ENCODE data around the gene NPEPL1. TPM values are rescaled to one million over a fixed set of nuclear protein-coding genes. Genes with fewer than 3 reads are reported as not detected.

NPEPL1 gene
- total RNA-seq, 1 donor from 2014 or later = 31.3 TPM

DNA sequence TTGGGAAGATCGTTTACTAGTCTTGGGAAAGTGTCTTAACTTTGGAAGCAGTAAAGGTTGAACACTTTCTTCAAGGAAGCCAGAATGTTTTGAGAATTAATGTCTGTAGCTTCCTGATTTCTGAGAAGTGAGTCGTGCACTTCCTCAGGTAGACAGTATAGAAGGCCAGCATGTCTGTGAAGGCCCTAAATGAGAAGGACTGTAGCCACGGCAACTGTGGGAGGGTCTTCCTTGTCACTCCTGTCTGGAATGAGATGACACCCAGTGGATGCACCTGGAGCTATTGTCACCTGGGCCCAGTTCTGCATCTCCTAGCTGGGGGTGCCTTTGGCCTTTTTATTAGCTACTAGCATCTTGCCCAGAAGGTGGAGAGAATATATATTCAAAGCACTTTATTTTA, 32.8 kb upstream of the NPEPL1 start:
- H3K4me3 Mint-ChIP-seq (ENCODE audit: unreplicated experiment) = no peak overlapping the region
- DNase-seq (ENCODE audit: low spot score) = no peak
- H3K4me1 Mint-ChIP-seq (ENCODE audit: low read depth) = peaks cover 36% of the 10 kb centered on the region
- H3K9me3 Mint-ChIP-seq (ENCODE audit: low read depth) = no peaks in the 10 kb centered on the region
- peaks cover 6% of the 10 kb centered on the region for H3K36me3 Mint-ChIP-seq (ENCODE audit: low read depth)
- H3K27ac Mint-ChIP-seq (ENCODE audit: unreplicated experiment) = peak overlapping the region; percentile 38
- TF ChIP-seq, protein P1, sequence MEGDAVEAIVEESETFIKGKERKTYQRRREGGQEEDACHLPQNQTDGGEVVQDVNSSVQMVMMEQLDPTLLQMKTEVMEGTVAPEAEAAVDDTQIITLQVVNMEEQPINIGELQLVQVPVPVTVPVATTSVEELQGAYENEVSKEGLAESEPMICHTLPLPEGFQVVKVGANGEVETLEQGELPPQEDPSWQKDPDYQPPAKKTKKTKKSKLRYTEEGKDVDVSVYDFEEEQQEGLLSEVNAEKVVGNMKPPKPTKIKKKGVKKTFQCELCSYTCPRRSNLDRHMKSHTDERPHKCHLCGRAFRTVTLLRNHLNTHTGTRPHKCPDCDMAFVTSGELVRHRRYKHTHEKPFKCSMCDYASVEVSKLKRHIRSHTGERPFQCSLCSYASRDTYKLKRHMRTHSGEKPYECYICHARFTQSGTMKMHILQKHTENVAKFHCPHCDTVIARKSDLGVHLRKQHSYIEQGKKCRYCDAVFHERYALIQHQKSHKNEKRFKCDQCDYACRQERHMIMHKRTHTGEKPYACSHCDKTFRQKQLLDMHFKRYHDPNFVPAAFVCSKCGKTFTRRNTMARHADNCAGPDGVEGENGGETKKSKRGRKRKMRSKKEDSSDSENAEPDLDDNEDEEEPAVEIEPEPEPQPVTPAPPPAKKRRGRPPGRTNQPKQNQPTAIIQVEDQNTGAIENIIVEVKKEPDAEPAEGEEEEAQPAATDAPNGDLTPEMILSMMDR (IDR thresholded peaks at IDR 0.05) = no peak
- H3K27me3 Mint-ChIP-seq (ENCODE audit: low read depth) = no peaks in the 10 kb centered on the region

GRCh38 chr20:58660855-58661597, 31.6 kb upstream of the NPEPL1 start:
- H3K27ac Mint-ChIP-seq (ENCODE audit: unreplicated experiment) = no peak overlapping the region
- TF ChIP-seq, protein P1 (IDR thresholded peaks at IDR 0.05) = no peak
- no peak for DNase-seq (ENCODE audit: low spot score)

GRCh38 chr20:58661598-58662473, 30.8 kb upstream of the NPEPL1 start:
- TF ChIP-seq, protein P1 (IDR thresholded peaks at IDR 0.05) = no peak
- Mint-ChIP-seq H3K9me3 (ENCODE audit: low read depth) (no peaks in the 10 kb centered on the region), H3K27me3 (ENCODE audit: low read depth) (no peaks in the 10 kb centered on the region), H3K4me3 (ENCODE audit: unreplicated experiment) (no peak overlapping the region), H3K27ac (ENCODE audit: unreplicated experiment) (peak overlapping the region; percentile 17), H3K4me1 (ENCODE audit: low read depth) (peaks cover 22% of the 10 kb centered on the region), H3K36me3 (ENCODE audit: low read depth) (peaks cover 8% of the 10 kb centered on the region)
- no peak for DNase-seq (ENCODE audit: low spot score)

More at GRCh38 chr20:58660855-58661597, 31.6 kb upstream of the NPEPL1 start:
- Mint-ChIP-seq H3K36me3 (ENCODE audit: low read depth) (peaks cover 6% of the 10 kb centered on the region), H3K9me3 (ENCODE audit: low read depth) (no peaks in the 10 kb centered on the region), H3K4me1 (ENCODE audit: low read depth) (peaks cover 30% of the 10 kb centered on the region), H3K4me3 (ENCODE audit: unreplicated experiment) (no peak overlapping the region), H3K27me3 (ENCODE audit: low read depth) (no peaks in the 10 kb centered on the region)

- Mint-ChIP-seq H3K4me1 (ENCODE audit: low read depth) (no peaks in the 10 kb centered on the region), H3K27me3 (ENCODE audit: low read depth) (no peaks in the 10 kb centered on the region), H3K27ac (ENCODE audit: unreplicated experiment) (no peak overlapping the region), H3K36me3 (ENCODE audit: low read depth) (peaks cover 14% of the 10 kb centered on the region), H3K4me3 (ENCODE audit: unreplicated experiment) (no peak overlapping the region), H3K9me3 (ENCODE audit: low read depth) (no peaks in the 10 kb centered on the region)
- TF ChIP-seq, protein P1 (IDR thresholded peaks at IDR 0.05) = no peak
- no peak for DNase-seq (ENCODE audit: low spot score)
These were observed 28.3 kb upstream of the NPEPL1 start for GRCh38 chr20:58664331-58664730.

DNA sequence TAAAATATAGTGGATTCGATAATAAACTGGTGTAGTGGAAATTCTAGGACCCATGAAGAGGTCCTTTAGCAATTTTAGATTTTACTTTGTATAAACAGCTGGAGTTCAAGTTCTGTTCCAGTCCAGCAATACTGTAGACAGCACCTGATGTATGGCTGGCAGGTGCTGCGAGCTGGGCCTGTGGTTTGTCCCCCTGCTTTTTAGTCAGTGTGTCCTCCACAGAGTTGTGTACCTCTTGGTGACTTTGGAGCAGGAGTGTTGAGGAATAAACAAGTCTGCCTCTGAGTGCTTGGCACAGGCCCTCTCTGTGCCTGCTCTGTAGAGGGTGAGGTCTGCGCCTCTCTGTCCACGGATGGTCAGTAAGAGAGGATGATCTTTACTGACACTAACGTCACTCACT, 27.7 kb upstream of the NPEPL1 start:
- TF ChIP-seq, protein P1 (IDR thresholded peaks at IDR 0.05) = no peak
- no peak for DNase-seq (ENCODE audit: low spot score)
- H3K4me1 Mint-ChIP-seq (ENCODE audit: low read depth) = no peaks in the 10 kb centered on the region
- H3K27ac Mint-ChIP-seq (ENCODE audit: unreplicated experiment) = no peak overlapping the region
- no peaks in the 10 kb centered on the region for H3K9me3 Mint-ChIP-seq (ENCODE audit: low read depth)
- no peaks in the 10 kb centered on the region for H3K27me3 Mint-ChIP-seq (ENCODE audit: low read depth)
- peaks cover 14% of the 10 kb centered on the region for H3K36me3 Mint-ChIP-seq (ENCODE audit: low read depth)
- H3K4me3 Mint-ChIP-seq (ENCODE audit: unreplicated experiment) = no peak overlapping the region
